Measurements from ENCODE around the gene ARPC1B. TPM values are rescaled to one million over a fixed set of nuclear protein-coding genes. Genes with fewer than 3 reads are reported as not detected.

Gene ARPC1B
- total and polyA plus RNA-seq, 2 donors (not counting 1 experiment from before 2014, with no cell fraction given), result 142 to 563 TPM

- peak within 1 kb of the TSS; percentile 88 to 99 (median 91) for H3K4me3 ChIP-seq (ENCODE audit: control extremely low read depth in 1 of 5, extremely low read depth in 1 of 5, insufficient read depth in 1 of 5, low read depth in 2 of 5, low read length in 4 of 5)
- intact Hi-C loops (cut with micrococcal nuclease), result loop anchor here (1.0 to 5.0 kb wide), 4 partner anchors 49 to 292 kb away; partner anchors contain the start of genes ARPC1B, ATP5MF, BUD31 and PDAP1
- ChIA-PET POLR2A (interaction anchor here (0.5 to 1.0 kb wide), 4 partner anchors 83 to 1313 kb away, joined by 3 to 4 read pairs (median 3); partner anchors contain the start of genes BUD31 and ZNF655), CTCF (interaction anchor here (1.0 to 1.1 kb wide), 2 partner anchors 11 to 286 kb away, joined by 3 read pairs; no protein-coding TSS in a partner anchor)
- H3K9me3 Mint-ChIP-seq (ENCODE audit: insufficient read depth), result no peaks in the 10 kb centered on the region
- H3K9me3 ChIP-seq (ENCODE audit: control extremely low read depth in 1 of 3, control insufficient read depth in 2 of 3, insufficient read depth in 1 of 3, low read length in 2 of 3), result no peaks in the 10 kb centered on the region
- peak within 1 kb of the TSS; percentile 81 for H3K9ac ChIP-seq (ENCODE audit: low read length)
- no peak for TF ChIP-seq EZH2 (IDR thresholded peaks at IDR 0.05; ENCODE audit: borderline replicate concordance, insufficient read depth, low read depth, low read length, poor library complexity, severe bottlenecking)
- TF ChIP-seq CTCF (IDR thresholded peaks at IDR 0.05), result no peak
- peak within 1 kb of the TSS; percentile 56 to 80 for H3K27ac ChIP-seq (ENCODE audit: low read length in 2 of 2)
- peaks cover 44% of the 10 kb centered on the region for H4K20me1 ChIP-seq (ENCODE audit: control insufficient read depth, insufficient read depth, low read length, poor library complexity, severe bottlenecking)
- H3K4me1 Mint-ChIP-seq, result peaks cover 36% of the 10 kb centered on the region
- peak within 1 kb of the TSS; percentile 99 for H3K4me2 ChIP-seq (replicated peaks; ENCODE audit: low read depth, low read length, poor library complexity, severe bottlenecking)
- H3K27me3 Mint-ChIP-seq, result no peaks in the 10 kb centered on the region
- ATAC-seq (ENCODE audit: low read depth) (peak; percentile 90), DNase-seq (peak; percentile 95)
- under 1% methylated on average over 81 of the region's 82 CpGs for WGBS (ENCODE audit: insufficient coverage)
- peak within 1 kb of the TSS; percentile 85 for H3K4me3 Mint-ChIP-seq
- peak within 1 kb of the TSS; percentile 92 for H3K27ac Mint-ChIP-seq
- peaks cover 59% of the 10 kb centered on the region for H3K79me2 ChIP-seq (ENCODE audit: control insufficient read depth, insufficient read depth, low read length)
- peaks cover 22 to 28% of the 10 kb centered on the region in 2 donors for H3K4me1 ChIP-seq (ENCODE audit: control insufficient read depth in 2 of 2, insufficient read depth in 2 of 2, low read length in 2 of 2)
- no peaks in the 10 kb centered on the region for H3K36me3 ChIP-seq (replicated peaks in 1 of 2; ENCODE audit: control extremely low read depth in 1 of 2, control insufficient read depth in 1 of 2, extremely low read depth in 1 of 2, insufficient read depth in 2 of 2, low read length in 1 of 2)
- peak within 1 kb of the TSS; percentile 98 for H2AFZ ChIP-seq (ENCODE audit: insufficient read depth, low read depth, low read length, poor library complexity, severe bottlenecking)
- H3K27me3 ChIP-seq (replicated peaks in 1 of 4; ENCODE audit: control extremely low read depth in 1 of 4, control insufficient read depth in 3 of 4, insufficient read depth in 4 of 4, low read length in 3 of 4), result no peaks in the 10 kb centered on the region
These were observed 48.7 kb upstream of the ARPC1B start, which contains the start of gene ARPC1A for GRCh38 chr7:99325592-99326407. Gene ARPC1A (plus strand): TSS chr7:99325898. CDS start chr7:99333354, 7,456 bp downstream.

All from B cell (primary cell).